ENCODE results near the gene LDHAL6B.

Gene LDHAL6B

GRCh38 chr15:59178151-59178695 is 28.4 kb upstream of the LDHAL6B start:
- no peak for DNase-seq (ENCODE audit: low read depth)

GRCh38 chr15:59179717-59180116 is 26.9 kb upstream of the LDHAL6B start:
- no peak for TF ChIP-seq CTCF (conservative IDR thresholded peaks at IDR 0.05; ENCODE audit: low read depth, low read length)
- no peak overlapping the region for H3K4me3 ChIP-seq (ENCODE audit: low read length)
- DNase-seq (ENCODE audit: low read depth): no peak

More at GRCh38 chr15:59178151-59178695, 28.4 kb upstream of the LDHAL6B start:
- no peak for TF ChIP-seq CTCF (conservative IDR thresholded peaks at IDR 0.05; ENCODE audit: low read depth, low read length)
- H3K4me3 ChIP-seq (ENCODE audit: low read length): no peak overlapping the region

GRCh38 chr15:59180945-59181600 is 25.6 kb upstream of the LDHAL6B start:
- no peak for DNase-seq (ENCODE audit: low read depth)
- TF ChIP-seq CTCF (conservative IDR thresholded peaks at IDR 0.05; ENCODE audit: low read depth, low read length): no peak
- H3K4me3 ChIP-seq (ENCODE audit: low read length): no peak overlapping the region

DNA sequence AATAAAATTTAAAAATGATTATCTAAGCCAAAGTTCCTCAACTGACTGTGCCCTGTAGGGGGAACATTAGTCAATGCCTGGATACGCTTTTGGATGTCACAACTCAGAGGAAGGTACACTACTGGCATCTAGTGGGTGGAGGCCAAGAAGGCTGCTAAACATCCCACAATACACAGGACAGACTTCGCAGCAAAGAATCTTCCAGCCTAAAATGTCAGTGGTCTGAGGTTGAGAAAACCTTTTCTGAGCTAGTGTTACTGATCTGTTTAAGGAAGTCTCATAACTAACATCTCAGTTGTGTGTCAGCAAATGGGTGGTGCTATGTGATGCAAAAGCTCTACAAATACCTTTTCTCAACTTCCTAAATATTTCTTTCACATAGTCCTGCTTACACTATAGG is 20.9 kb upstream of the LDHAL6B start:
- H3K4me3 ChIP-seq (ENCODE audit: low read length): no peak overlapping the region
- TF ChIP-seq CTCF (conservative IDR thresholded peaks at IDR 0.05; ENCODE audit: low read depth, low read length): peak; percentile 4
- no peak for DNase-seq (ENCODE audit: low read depth)

DNA sequence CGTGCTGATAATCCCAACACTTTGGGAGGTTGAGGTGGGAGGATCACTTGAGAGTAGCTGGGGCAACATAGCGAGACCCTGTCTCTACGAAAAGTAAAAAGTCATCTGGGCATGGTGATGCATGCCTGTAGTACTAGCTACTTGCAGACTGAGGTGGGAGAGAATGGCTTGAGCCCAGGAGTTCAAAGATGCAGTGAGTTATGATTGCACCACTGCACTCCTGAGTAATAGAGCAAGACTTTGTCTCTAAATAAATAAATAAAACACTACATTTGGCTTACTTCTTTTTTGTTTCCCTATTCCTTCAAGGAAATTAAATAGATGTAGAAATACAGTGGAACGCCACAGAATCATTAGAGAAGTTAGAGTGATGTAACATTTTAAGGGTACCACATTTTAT is 20.1 kb upstream of the LDHAL6B start:
- DNase-seq (ENCODE audit: low read depth): no peak
- TF ChIP-seq CTCF (conservative IDR thresholded peaks at IDR 0.05; ENCODE audit: low read depth, low read length): no peak
- no peak overlapping the region for H3K4me3 ChIP-seq (ENCODE audit: low read length)

GRCh38 chr15:59189241-59189640 is 17.4 kb upstream of the LDHAL6B start:
- no peak for DNase-seq (ENCODE audit: low read depth)
- TF ChIP-seq CTCF (conservative IDR thresholded peaks at IDR 0.05; ENCODE audit: low read depth, low read length): no peak
- no peak overlapping the region for H3K4me3 ChIP-seq (ENCODE audit: low read length)

DNA sequence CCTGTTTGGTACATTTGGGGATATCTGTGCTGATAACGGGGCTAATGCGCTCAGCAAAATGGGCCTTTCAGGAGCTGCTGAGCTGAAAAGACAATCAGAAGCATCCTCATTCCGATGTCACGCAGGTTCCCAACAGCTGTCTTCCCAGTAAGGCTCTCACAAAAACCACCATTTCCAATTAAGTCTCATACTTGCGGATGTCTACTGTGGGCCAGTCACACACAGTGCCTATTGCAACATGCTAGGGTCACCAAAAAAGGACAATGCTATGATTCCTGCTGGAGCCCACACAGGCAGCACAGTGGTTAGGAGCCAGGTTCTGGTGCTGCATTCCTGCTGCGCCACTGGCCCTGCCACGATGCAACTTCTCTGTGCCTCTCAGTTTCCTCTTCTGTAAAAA is 16.4 kb upstream of the LDHAL6B start:
- DNase-seq (ENCODE audit: low read depth): no peak
- H3K4me3 ChIP-seq (ENCODE audit: low read length): no peak overlapping the region
- TF ChIP-seq CTCF (conservative IDR thresholded peaks at IDR 0.05; ENCODE audit: low read depth, low read length): no peak

Data from retinal pigment epithelial cell (primary cell).